D721Med (cell line): Measurements from ENCODE around the gene LGALS3BP.

Source experiments
- DNase-seq: peaks from one replicate; pipeline ENCODE4 v3.0.0; 2011; ENCODE audit warnings: low spot score; ENCODE audit not compliant: insufficient read length
- FAIRE-seq: peaks from 2 replicates; lab custom pipeline; 2011; peaks lifted over from hg19 to GRCh38; lab: Jason Lieb, UNC
- TF ChIP-seq, protein P1 (sequence below): IDR thresholded peaks from 2 replicates; pipeline ENCODE4 v1.5.1; 2012; ENCODE audit warnings: mild to moderate bottlenecking, control low read depth; ENCODE audit not compliant: insufficient read depth; ENCODE audit errors: missing control alignments

Gene LGALS3BP

DNA sequence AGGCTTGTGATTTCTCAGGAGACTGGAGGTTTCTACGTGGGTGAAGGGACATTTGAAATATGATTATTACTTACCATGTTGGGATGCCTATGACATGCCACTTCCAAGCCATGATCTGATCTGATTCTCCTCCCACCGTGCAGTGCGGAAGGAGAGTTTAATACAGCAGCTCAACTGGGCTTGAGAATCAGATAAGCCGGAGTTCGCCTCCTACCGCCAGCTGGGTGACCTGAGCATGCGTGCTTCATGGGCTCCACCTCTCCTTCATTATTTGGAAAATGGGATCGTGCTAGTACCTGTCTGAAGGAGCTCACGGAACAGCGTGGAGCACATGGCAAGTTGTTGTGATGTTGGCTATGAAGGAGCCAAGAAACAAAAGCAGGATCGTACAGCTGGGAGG is 42.2 kb downstream of the LGALS3BP start:
- DNase-seq (no peak), FAIRE-seq (no peak)
- TF ChIP-seq, protein P1, sequence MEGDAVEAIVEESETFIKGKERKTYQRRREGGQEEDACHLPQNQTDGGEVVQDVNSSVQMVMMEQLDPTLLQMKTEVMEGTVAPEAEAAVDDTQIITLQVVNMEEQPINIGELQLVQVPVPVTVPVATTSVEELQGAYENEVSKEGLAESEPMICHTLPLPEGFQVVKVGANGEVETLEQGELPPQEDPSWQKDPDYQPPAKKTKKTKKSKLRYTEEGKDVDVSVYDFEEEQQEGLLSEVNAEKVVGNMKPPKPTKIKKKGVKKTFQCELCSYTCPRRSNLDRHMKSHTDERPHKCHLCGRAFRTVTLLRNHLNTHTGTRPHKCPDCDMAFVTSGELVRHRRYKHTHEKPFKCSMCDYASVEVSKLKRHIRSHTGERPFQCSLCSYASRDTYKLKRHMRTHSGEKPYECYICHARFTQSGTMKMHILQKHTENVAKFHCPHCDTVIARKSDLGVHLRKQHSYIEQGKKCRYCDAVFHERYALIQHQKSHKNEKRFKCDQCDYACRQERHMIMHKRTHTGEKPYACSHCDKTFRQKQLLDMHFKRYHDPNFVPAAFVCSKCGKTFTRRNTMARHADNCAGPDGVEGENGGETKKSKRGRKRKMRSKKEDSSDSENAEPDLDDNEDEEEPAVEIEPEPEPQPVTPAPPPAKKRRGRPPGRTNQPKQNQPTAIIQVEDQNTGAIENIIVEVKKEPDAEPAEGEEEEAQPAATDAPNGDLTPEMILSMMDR, result no peak

DNA sequence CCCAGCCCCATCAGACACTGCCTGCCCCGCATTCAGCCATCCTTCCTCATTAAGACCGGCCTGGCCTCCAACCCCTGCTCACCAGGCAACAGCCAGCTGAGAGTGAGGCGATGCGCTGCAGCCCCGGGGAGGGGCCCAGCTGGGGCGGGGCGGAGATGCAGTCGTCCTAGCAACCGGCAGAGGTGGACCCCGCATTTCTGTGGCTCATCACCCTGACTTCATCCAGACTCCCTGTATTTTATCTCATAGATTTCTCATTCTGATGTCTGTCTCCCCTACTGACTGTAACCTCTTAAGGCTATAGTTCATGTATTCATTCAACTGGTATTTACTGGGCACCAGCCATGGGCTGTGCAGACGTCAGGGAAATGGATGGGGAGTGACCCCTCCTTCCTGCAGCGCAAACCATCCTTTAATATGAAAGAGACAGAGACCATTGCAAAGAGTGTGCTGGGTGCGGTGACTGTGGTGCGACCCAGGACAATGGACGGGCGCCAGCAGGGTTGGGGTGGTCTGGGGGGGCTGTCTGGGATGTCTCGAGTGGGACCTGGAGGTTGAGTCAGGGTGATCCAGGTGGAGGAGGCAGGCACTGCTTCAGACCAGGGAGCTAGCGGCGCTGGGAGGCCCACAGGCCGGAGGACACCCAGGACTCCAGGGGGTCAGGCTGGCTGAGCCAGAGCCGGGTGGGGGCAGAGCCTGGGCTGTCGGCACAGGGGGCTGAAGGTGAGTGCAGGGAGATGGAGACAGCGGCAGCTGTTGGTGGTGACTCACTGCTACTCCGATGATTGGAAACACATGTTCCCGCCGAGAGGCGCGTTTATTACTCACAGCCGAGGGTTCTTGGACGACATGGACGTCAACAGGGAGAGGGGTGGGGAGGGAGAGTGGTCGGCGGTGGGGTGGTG is 44.1 kb downstream of the LGALS3BP start:
- TF ChIP-seq, protein P1, result no peak
- FAIRE-seq, result no peak
- no peak for DNase-seq

DNA sequence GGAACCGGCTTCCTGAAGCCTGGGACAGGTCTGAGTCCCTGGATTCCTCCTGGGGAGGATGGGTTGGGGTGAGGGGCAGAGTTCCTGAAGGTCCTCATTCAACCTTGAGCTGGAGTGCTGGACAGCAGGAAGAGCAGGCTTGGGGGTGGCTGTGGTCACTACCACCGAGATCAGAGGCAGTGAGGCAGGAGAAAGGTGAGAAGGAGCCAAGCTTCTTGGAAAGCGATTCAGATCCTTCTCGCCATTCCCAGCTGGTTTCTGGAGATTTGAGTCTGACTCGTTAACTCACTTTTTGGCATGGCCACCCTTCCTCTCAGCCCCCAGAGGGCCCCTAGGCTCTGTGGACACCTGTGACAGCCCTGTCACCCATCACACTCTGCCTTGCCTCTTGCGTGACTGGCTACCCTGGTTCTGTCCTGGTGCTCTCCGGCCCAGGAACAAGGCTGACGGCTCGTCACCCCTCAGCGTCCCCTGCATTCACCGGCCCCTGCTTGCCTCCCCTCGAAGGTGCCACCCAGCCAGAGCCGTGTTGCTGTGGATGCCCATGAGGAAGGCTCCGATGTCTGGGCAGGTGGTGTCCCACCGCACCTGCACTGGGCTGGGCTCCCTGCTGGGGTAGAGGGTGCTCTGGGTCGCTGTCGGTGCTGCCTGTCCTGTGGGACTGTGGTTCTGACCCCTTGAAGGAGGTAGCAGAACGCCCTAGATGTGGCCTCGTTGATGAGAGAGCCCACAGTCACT is 44.9 kb downstream of the LGALS3BP start:
- FAIRE-seq, result no peak
- TF ChIP-seq, protein P1, result no peak
- no peak for DNase-seq

- FAIRE-seq (no peak), DNase-seq (no peak)
- TF ChIP-seq, protein P1, result no peak
These were observed 45.7 kb downstream of the LGALS3BP start for GRCh38 chr17:78933959-78934568.

DNA sequence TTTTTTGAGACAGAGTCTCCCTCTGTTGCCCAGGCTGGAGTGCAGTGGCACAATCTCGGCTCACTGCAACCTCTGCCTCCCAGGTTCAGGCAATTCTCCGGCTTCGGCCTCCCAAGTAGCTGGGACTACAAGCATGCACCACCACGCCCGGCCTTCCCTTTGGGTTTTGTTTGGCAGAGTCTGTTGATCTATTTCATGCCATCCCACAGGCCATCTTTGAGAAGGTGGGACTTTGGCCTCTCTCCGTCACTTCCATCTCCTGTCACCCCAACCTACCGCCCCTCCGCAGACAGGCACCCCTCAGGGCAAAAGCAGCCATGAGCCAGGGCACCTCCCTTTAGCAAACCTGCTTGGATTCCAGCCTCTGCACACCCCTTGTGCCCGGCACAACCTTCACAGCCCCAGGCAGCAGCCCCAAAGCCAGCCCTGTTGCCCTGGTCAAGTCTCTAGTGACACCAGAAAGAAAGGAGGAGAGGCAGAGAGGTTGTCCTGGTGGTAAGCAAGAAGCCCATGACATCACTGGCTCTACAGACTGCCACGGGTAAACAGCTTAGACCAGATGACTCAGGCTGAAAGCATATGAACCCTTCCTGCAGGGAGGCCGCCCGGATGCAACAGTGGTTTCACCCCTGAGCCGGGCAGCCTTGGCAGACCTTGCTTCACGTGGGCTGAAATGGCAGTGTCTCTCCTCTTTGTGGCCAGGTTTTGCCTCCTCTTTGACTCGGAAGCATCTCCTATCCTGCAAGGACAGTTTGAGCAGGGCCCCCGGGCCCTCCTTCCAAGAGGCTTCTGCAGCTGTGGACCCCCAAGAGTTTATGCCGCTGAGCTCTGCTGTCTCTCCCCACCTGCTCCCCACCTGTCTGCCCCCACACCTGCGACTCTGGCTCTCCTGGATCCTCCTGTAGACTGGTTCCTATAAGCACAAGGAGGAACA is 46.4 kb downstream of the LGALS3BP start:
- TF ChIP-seq, protein P1, result no peak
- FAIRE-seq (no peak), DNase-seq (no peak)

DNA sequence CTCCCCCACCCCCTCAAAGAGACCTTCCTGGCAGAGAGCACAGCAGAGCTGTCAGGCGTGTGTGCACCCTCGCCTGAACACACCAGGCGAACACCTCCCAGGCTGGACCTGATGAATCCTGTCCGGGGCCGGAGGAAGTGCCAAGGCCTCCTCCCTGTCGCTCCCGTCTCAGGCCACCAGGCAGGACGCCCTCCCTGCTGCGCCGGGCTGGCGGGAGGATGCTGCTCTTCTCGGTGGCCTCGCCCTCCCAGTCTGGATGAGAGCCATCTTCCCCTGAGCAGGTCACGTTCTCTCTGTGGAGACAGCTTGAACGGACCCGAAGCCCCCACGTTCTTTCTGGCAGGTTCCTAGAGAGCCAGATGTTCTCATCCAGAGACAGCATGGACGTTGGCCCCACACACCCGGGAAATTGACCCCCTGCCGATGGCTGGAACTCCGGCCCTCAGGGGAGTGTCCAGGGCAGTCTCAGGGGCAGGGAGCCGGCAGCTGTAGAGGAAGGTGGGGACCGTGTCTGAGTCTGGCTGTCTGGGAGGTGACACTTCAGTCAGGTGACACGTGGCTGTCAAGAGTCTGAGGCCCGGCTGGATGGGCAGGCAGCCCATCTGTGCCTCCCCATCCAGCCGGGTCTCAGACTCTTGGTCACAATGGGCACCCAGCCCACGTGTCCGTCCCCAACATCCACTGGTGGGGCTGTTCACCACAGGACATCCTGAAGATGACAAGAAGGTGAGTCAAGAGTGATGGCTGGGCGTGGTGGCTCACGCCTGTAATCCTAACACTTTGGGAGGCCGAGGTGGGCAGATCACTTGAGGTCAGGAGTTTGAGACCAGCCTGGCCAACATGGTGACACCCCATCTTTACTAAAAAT is 49.6 kb downstream of the LGALS3BP start:
- DNase-seq (no peak), FAIRE-seq (no peak)
- TF ChIP-seq, protein P1, result no peak
